Measurements from ENCODE around the gene ARID3B.

Gene ARID3B

GRCh38 chr15:74500401-74500800 lies 40.6 kb upstream of the ARID3B start:
- Histone ChIP-seq H3K36me3 (ENCODE audit: insufficient read depth) (no peaks in the 10 kb centered on the region), H4K20me1 (ENCODE audit: insufficient read depth) (no peaks in the 10 kb centered on the region), H2AFZ (ENCODE audit: low read depth) (no peak overlapping the region), H3K27me3 (ENCODE audit: insufficient read depth, low read depth) (no peaks in the 10 kb centered on the region), H3K4me3 (IDR thresholded peaks at IDR 0.05; ENCODE audit: insufficient read depth, low read depth, low read length) (no peak overlapping the region), H3K9ac (no peak overlapping the region), H3K27ac (no peak overlapping the region), H3K4me2 (no peak overlapping the region), H3K4me1 (ENCODE audit: low read depth, poor library complexity, severe bottlenecking) (peaks cover 8% of the 10 kb centered on the region), H3K79me2 (ENCODE audit: insufficient read depth, low read depth) (no peaks in the 10 kb centered on the region)
- TF ChIP-seq CTCF (conservative IDR thresholded peaks at IDR 0.05; ENCODE audit: low read depth, low read length): no peak

DNA sequence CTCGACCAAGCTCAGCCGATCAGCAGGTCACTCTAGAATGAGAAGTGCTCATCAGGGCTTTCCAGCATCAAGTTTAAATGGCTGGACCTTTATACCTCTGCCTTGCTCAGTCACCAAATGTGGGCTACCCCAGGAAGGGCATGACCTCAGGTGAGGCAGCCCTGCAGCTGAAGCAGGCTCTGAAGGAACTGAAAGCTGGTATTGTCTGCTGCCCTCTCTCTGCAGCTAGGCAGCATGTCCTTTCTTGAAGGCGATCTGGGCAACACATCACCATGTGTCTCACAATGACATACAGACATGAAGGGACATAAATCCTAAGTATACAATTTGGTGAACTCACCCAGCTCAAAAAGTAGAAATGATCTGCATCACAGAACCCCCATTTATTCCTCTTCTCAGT lies 38.7 kb upstream of the ARID3B start:
- Histone ChIP-seq H3K36me3 (ENCODE audit: insufficient read depth) (no peaks in the 10 kb centered on the region), H3K4me2 (no peak overlapping the region), H4K20me1 (ENCODE audit: insufficient read depth) (no peaks in the 10 kb centered on the region), H3K27me3 (ENCODE audit: insufficient read depth, low read depth) (no peaks in the 10 kb centered on the region), H2AFZ (ENCODE audit: low read depth) (no peak overlapping the region), H3K79me2 (ENCODE audit: insufficient read depth, low read depth) (no peaks in the 10 kb centered on the region), H3K4me3 (IDR thresholded peaks at IDR 0.05; ENCODE audit: insufficient read depth, low read depth, low read length) (no peak overlapping the region), H3K4me1 (ENCODE audit: low read depth, poor library complexity, severe bottlenecking) (peaks cover 6% of the 10 kb centered on the region), H3K27ac (no peak overlapping the region), H3K9ac (no peak overlapping the region)
- TF ChIP-seq CTCF (conservative IDR thresholded peaks at IDR 0.05; ENCODE audit: low read depth, low read length): no peak

DNA sequence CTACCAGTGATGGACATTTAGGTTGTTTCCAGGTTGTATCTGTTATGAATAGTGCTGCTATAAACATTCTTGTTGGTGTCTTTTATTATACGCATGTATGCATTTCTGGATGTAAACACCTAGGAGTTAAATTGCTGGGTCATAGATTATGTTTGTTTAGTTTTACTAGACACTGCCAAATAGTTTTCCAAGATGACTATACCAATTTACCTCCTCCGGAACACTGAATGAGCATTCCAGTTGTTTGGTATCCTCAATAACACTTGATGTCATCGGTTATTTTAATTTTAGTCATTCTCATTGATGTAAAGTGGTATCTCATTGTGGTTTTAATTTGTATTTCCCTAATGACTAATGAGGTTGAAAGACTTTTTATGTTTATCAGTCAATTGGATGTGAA lies 36.6 kb upstream of the ARID3B start:
- Histone ChIP-seq H3K27ac (no peak overlapping the region), H4K20me1 (ENCODE audit: insufficient read depth) (no peaks in the 10 kb centered on the region), H3K27me3 (ENCODE audit: insufficient read depth, low read depth) (no peaks in the 10 kb centered on the region), H3K36me3 (ENCODE audit: insufficient read depth) (no peaks in the 10 kb centered on the region), H3K9ac (no peak overlapping the region), H3K4me1 (ENCODE audit: low read depth, poor library complexity, severe bottlenecking) (no peaks in the 10 kb centered on the region), H3K79me2 (ENCODE audit: insufficient read depth, low read depth) (no peaks in the 10 kb centered on the region), H3K4me3 (IDR thresholded peaks at IDR 0.05; ENCODE audit: insufficient read depth, low read depth, low read length) (no peak overlapping the region), H3K4me2 (no peak overlapping the region), H2AFZ (ENCODE audit: low read depth) (no peak overlapping the region)
- TF ChIP-seq CTCF (conservative IDR thresholded peaks at IDR 0.05; ENCODE audit: low read depth, low read length): no peak

- Histone ChIP-seq H3K4me3 (IDR thresholded peaks at IDR 0.05; ENCODE audit: insufficient read depth, low read depth, low read length) (no peak overlapping the region), H2AFZ (ENCODE audit: low read depth) (no peak overlapping the region), H3K4me1 (ENCODE audit: low read depth, poor library complexity, severe bottlenecking) (no peaks in the 10 kb centered on the region), H3K27me3 (ENCODE audit: insufficient read depth, low read depth) (no peaks in the 10 kb centered on the region), H4K20me1 (ENCODE audit: insufficient read depth) (no peaks in the 10 kb centered on the region), H3K4me2 (no peak overlapping the region), H3K9ac (no peak overlapping the region), H3K36me3 (ENCODE audit: insufficient read depth) (no peaks in the 10 kb centered on the region), H3K79me2 (ENCODE audit: insufficient read depth, low read depth) (no peaks in the 10 kb centered on the region), H3K27ac (no peak overlapping the region)
- no peak for TF ChIP-seq CTCF (conservative IDR thresholded peaks at IDR 0.05; ENCODE audit: low read depth, low read length)
Observed at GRCh38 chr15:74504836-74505235, 36.2 kb upstream of the ARID3B start.
